Measurements from ENCODE around the gene ZNF500.
A peak's percentile ranks its signal among the peaks of the same experiment; 100 is the strongest.

ZNF500 gene

DNA sequence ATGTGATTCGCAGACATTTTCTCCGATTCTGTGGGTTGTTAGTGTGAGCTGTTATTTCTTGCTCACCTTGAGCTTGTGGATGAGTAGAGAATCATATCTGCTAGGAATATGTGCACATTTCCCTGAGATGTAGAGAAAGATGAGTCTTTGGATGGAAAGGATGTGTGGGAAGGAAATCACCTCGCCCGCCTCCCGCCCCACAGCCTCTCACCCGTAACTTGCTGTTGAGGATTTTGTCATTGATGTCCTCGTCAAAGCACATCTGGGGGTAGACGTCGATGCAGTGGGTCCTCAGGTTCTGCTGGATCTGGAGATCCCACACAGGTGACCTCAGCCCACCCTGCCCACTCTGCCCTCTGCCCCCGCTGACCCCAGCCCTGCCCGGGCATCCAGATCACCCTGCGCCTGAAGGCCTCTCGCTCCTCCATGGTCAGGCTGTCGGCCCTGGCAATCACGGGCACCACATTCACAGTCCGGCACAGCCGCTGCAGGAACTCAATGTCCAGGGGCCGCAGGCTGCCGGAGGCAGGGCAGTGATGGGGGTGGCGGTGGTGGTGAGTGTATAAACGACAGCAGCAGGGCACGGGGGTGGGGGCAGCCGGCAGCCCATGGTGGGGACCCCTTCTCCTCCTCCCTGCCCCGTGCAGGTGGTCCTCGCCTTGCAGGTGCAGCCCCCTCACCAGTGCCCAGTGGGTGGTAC is 16.4 kb upstream of the ZNF500 start:
- H3K9me3 ChIP-seq (ENCODE audit: low read length) = no peaks in the 10 kb centered on the region
- no peak overlapping the region for H3K4me3 ChIP-seq (ENCODE audit: low read depth in 1 of 2, low read length in 2 of 2)
- H3K27ac ChIP-seq (ENCODE audit: low read depth, low read length) = no peak overlapping the region
- no peaks in the 10 kb centered on the region for H3K27me3 ChIP-seq (ENCODE audit: control insufficient read depth in 1 of 2, insufficient read depth in 2 of 2, low read length in 2 of 2)
- H3K4me1 ChIP-seq (ENCODE audit: insufficient read depth, low read length) = no peaks in the 10 kb centered on the region
- no peaks in the 10 kb centered on the region for H3K36me3 ChIP-seq (ENCODE audit: insufficient read depth, low read length)
- no peak overlapping the region for H3K9ac ChIP-seq (ENCODE audit: low read length)

GRCh38 chr16:4780235-4780634 is 13.3 kb upstream of the ZNF500 start:
- Histone ChIP-seq H3K9ac (ENCODE audit: low read length) (no peak overlapping the region), H3K9me3 (ENCODE audit: low read length) (no peaks in the 10 kb centered on the region), H3K27ac (ENCODE audit: low read depth, low read length) (no peak overlapping the region), H3K27me3 (ENCODE audit: control insufficient read depth in 1 of 2, insufficient read depth in 2 of 2, low read length in 2 of 2) (no peaks in the 10 kb centered on the region), H3K4me3 (ENCODE audit: low read depth in 1 of 2, low read length in 2 of 2) (no peak overlapping the region), H3K36me3 (ENCODE audit: insufficient read depth, low read length) (no peaks in the 10 kb centered on the region), H3K4me1 (ENCODE audit: insufficient read depth, low read length) (no peaks in the 10 kb centered on the region)

- Histone ChIP-seq H3K4me3 (ENCODE audit: low read depth in 1 of 2, low read length in 2 of 2) (no peak overlapping the region), H3K9ac (ENCODE audit: low read length) (no peak overlapping the region), H3K27ac (ENCODE audit: low read depth, low read length) (no peak overlapping the region), H3K36me3 (ENCODE audit: insufficient read depth, low read length) (no peaks in the 10 kb centered on the region), H3K9me3 (ENCODE audit: low read length) (no peaks in the 10 kb centered on the region), H3K4me1 (ENCODE audit: insufficient read depth, low read length) (no peaks in the 10 kb centered on the region), H3K27me3 (ENCODE audit: control insufficient read depth in 1 of 2, insufficient read depth in 2 of 2, low read length in 2 of 2) (no peaks in the 10 kb centered on the region)
Measured at GRCh38 chr16:4778050-4778392, 11.1 kb upstream of the ZNF500 start.

GRCh38 chr16:4777339-4778049 is 10.5 kb upstream of the ZNF500 start:
- H3K4me1 ChIP-seq (ENCODE audit: insufficient read depth, low read length) = no peaks in the 10 kb centered on the region
- H3K4me3 ChIP-seq (ENCODE audit: low read depth in 1 of 2, low read length in 2 of 2) = no peak overlapping the region
- no peaks in the 10 kb centered on the region for H3K27me3 ChIP-seq (ENCODE audit: control insufficient read depth in 1 of 2, insufficient read depth in 2 of 2, low read length in 2 of 2)
- H3K36me3 ChIP-seq (ENCODE audit: insufficient read depth, low read length) = no peaks in the 10 kb centered on the region
- no peaks in the 10 kb centered on the region for H3K9me3 ChIP-seq (ENCODE audit: low read length)
- H3K9ac ChIP-seq (ENCODE audit: low read length) = no peak overlapping the region
- no peak overlapping the region for H3K27ac ChIP-seq (ENCODE audit: low read depth, low read length)

DNA sequence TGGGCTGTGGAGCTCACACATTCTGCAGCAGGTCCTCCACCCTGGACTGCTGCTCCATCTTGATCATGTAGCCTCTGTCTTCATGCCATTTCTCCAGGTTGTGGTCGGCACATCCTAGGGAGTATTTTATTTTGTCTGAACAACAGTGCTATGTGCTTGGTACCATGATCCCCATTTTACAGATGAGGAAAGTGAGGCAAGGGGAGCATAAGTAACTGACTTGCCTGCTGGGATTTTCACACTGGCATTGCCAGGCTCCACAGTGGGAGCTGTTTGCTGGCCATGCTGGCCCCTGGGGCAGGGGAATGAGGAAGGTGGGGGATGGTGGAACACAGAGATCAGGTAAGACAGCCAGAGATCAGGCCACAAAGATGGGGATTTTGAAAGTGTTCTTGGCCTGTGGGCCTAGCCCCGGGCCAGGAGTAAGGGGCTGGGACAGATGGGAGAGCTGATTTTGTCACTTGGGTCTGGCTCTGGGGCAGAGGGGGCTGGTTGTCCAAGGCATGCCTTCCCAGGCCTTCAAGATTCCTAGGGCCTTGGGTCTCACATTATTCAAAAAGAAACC is 9.3 kb upstream of the ZNF500 start:
- no peaks in the 10 kb centered on the region for H3K27me3 ChIP-seq (ENCODE audit: control insufficient read depth in 1 of 2, insufficient read depth in 2 of 2, low read length in 2 of 2)
- no peak overlapping the region for H3K27ac ChIP-seq (ENCODE audit: low read depth, low read length)
- no peak overlapping the region for H3K4me3 ChIP-seq (ENCODE audit: low read depth in 1 of 2, low read length in 2 of 2)
- H3K36me3 ChIP-seq (ENCODE audit: insufficient read depth, low read length) = no peaks in the 10 kb centered on the region
- H3K9ac ChIP-seq (ENCODE audit: low read length) = no peak overlapping the region
- no peaks in the 10 kb centered on the region for H3K9me3 ChIP-seq (ENCODE audit: low read length)
- no peaks in the 10 kb centered on the region for H3K4me1 ChIP-seq (ENCODE audit: insufficient read depth, low read length)

- no peaks in the 10 kb centered on the region for H3K4me1 ChIP-seq (ENCODE audit: insufficient read depth, low read length)
- H3K27me3 ChIP-seq (ENCODE audit: control insufficient read depth in 1 of 2, insufficient read depth in 2 of 2, low read length in 2 of 2) = no peaks in the 10 kb centered on the region
- H3K4me3 ChIP-seq (ENCODE audit: low read depth in 1 of 2, low read length in 2 of 2) = no peak overlapping the region
- H3K9me3 ChIP-seq (ENCODE audit: low read length) = no peaks in the 10 kb centered on the region
- no peak overlapping the region for H3K9ac ChIP-seq (ENCODE audit: low read length)
- H3K36me3 ChIP-seq (ENCODE audit: insufficient read depth, low read length) = no peaks in the 10 kb centered on the region
- H3K27ac ChIP-seq (ENCODE audit: low read depth, low read length) = no peak overlapping the region
Measured at GRCh38 chr16:4775005-4775404, 8.0 kb upstream of the ZNF500 start.

DNA sequence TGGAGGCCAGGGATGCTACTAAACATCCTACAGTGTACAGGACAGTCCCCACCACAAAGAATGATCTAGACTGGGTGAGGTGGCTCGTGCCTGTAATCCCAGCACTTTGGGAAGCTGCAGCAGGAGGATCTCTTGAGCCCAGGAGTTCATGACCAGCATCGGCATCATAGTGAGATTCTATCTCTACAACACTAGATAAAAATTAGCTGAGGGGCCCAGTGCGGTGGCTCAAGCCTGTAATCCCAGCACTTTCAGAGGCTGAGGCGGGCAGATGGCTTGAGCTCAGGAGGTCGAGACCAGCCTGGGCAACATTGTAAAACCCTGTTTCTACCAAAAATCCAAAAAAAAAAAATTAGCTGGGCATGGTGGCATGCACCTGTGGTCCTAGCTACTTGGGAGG is 5.4 kb upstream of the ZNF500 start:
- Histone ChIP-seq H3K9ac (ENCODE audit: low read length) (no peak overlapping the region), H3K4me1 (ENCODE audit: insufficient read depth, low read length) (peaks cover 12% of the 10 kb centered on the region), H3K27ac (ENCODE audit: low read depth, low read length) (no peak overlapping the region), H3K36me3 (ENCODE audit: insufficient read depth, low read length) (no peaks in the 10 kb centered on the region), H3K27me3 (ENCODE audit: control insufficient read depth in 1 of 2, insufficient read depth in 2 of 2, low read length in 2 of 2) (no peaks in the 10 kb centered on the region), H3K4me3 (ENCODE audit: low read depth in 1 of 2, low read length in 2 of 2) (no peak overlapping the region), H3K9me3 (ENCODE audit: low read length) (no peaks in the 10 kb centered on the region)

GRCh38 chr16:4771646-4772045 is 4.7 kb upstream of the ZNF500 start:
- no peak overlapping the region for H3K27ac ChIP-seq (ENCODE audit: low read depth, low read length)
- H3K4me1 ChIP-seq (ENCODE audit: insufficient read depth, low read length) = peaks cover 12% of the 10 kb centered on the region
- H3K36me3 ChIP-seq (ENCODE audit: insufficient read depth, low read length) = no peaks in the 10 kb centered on the region

DNA sequence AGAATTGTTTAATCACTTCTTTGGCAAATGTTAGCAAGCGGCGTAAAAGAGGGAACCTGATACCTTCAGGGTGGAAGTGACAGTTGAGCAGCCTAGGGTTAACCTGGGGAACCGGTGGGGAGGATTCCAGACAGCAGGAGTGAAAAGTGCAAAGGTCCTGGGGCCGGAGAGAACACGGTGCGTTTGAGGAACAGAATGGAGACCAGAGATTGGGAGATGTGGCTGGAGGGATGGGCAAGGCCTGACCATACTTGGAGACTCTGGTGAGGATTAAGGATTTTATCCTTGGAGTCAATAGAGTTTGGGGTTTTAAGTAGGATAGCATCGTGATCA is 2.3 kb upstream of the ZNF500 start:
- Histone ChIP-seq H3K4me1 (ENCODE audit: insufficient read depth, low read length) (peaks cover 29% of the 10 kb centered on the region), H3K27me3 (ENCODE audit: control insufficient read depth in 1 of 2, insufficient read depth in 2 of 2, low read length in 2 of 2) (no peaks in the 10 kb centered on the region), H3K4me3 (ENCODE audit: low read depth in 1 of 2, low read length in 2 of 2) (peak overlapping the region; percentile 61 to 74), H3K27ac (ENCODE audit: low read depth, low read length) (peak overlapping the region; percentile 77), H3K9ac (ENCODE audit: low read length) (no peak overlapping the region), H3K9me3 (ENCODE audit: low read length) (no peaks in the 10 kb centered on the region), H3K36me3 (ENCODE audit: insufficient read depth, low read length) (peaks cover 5% of the 10 kb centered on the region)

More at GRCh38 chr16:4771646-4772045, 4.7 kb upstream of the ZNF500 start:
- Histone ChIP-seq H3K27me3 (ENCODE audit: control insufficient read depth in 1 of 2, insufficient read depth in 2 of 2, low read length in 2 of 2) (no peaks in the 10 kb centered on the region), H3K9ac (ENCODE audit: low read length) (no peak overlapping the region), H3K9me3 (ENCODE audit: low read length) (no peaks in the 10 kb centered on the region), H3K4me3 (ENCODE audit: low read depth in 1 of 2, low read length in 2 of 2) (no peak overlapping the region)

DNA sequence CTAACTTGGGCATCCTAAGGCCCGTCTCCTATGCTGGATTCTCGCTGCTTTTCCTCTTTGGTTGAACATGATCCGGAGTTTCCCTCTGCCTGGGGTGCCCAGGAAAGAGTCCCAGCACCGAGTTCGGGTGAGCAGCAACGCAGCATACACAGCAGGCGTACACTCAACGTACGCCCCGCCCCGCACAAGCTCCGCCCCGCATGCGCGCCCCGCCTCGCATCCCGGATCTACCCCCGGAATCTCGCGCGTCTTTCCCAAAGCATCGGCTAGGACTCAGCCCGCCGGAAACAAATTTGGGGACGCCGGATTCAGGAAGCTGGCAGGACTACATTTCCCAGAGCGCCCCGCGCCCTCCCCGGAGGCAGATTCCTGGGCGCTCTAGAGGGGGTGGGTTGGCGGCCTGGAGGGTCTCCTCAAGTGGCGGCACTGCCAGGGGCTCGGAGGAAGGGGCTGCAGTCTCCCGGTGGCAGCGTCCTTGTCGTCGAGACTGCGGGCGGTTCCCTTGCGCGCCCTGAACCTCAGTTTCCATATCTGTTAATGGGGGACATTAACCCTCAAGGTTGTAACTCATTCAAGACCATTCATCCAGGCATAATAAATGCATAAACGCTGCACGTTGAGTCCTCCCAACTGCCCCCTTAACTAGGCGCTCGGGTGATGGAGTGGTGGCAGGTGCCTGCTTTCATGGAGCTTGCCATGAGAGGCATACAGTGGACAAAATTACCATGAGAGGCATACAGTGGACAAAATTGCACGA is 1.8 kb upstream of the ZNF500 start:
- Histone ChIP-seq H3K27ac (ENCODE audit: low read depth, low read length) (peak overlapping the region; percentile 92), H3K36me3 (ENCODE audit: insufficient read depth, low read length) (peaks cover 10% of the 10 kb centered on the region), H3K9ac (ENCODE audit: low read length) (peak overlapping the region; percentile 69), H3K27me3 (ENCODE audit: control insufficient read depth in 1 of 2, insufficient read depth in 2 of 2, low read length in 2 of 2) (no peaks in the 10 kb centered on the region), H3K4me3 (ENCODE audit: low read depth in 1 of 2, low read length in 2 of 2) (peak overlapping the region; percentile 61 to 74), H3K9me3 (ENCODE audit: low read length) (no peaks in the 10 kb centered on the region), H3K4me1 (ENCODE audit: insufficient read depth, low read length) (peaks cover 29% of the 10 kb centered on the region)

DNA sequence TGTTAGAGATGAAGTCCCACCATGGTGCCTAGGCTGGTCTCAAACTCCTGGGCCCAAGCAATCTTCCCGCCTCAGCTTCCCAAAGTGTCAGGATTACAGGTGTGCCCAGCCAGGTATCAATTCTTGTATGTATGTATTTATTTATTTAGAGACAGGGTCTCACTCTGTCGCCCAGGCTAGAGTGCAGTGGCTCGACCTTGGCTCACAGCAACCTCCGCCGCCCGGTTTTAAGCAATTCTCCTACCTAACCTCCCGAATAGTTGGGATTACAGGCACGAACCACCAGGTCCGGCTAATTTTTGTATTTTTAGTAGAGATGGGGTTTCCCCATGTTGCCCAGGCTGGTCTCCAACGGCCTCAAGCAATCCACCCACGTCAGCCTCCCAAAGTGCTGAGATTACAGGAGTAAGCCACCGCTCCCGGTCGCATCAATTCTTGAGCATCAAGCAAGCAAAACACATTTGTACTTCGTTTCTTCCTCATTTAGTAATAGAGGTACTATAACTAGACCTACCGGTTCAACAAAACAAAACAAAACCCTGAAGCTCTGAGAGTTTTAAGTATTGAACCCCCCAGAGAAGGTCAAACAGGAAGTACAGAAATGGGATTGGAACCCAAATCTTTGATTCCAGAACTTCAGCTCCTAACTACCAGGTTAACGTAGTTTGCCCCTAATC is 1.0 kb upstream of the ZNF500 start:
- H3K36me3 ChIP-seq (ENCODE audit: insufficient read depth, low read length) = peaks cover 17% of the 10 kb centered on the region
- peak overlapping the region; percentile 92 for H3K27ac ChIP-seq (ENCODE audit: low read depth, low read length)
- H3K27me3 ChIP-seq (ENCODE audit: control insufficient read depth in 1 of 2, insufficient read depth in 2 of 2, low read length in 2 of 2) = no peaks in the 10 kb centered on the region
- H3K9ac ChIP-seq (ENCODE audit: low read length) = peak overlapping the region; percentile 69
- peak overlapping the region; percentile 24 to 74 for H3K4me3 ChIP-seq (ENCODE audit: low read depth in 1 of 2, low read length in 2 of 2)
- H3K4me1 ChIP-seq (ENCODE audit: insufficient read depth, low read length) = peaks cover 29% of the 10 kb centered on the region
- no peaks in the 10 kb centered on the region for H3K9me3 ChIP-seq (ENCODE audit: low read length)
